Right cardiac atrium (tissue), 5 donors: ENCODE measurements around the gene APC2. TPM values are rescaled to one million over a fixed set of nuclear protein-coding genes. Genes with fewer than 3 reads are reported as not detected.
"Not testable (repeated sequence)": the region's sequence is repeated elsewhere in the genome, so short reads cannot be mapped to it uniquely, and the experiment has no call there.

ENCODE experiments used
- ATAC-seq, 2 donors: fragments of 200-7000 bp; cut with Tn5 transposase; one replicate each; pipeline versions ENCODE4 v1.8.0 to v1.9.1; 2020; ENCODE audit warnings: moderate library complexity in 2 of 2, mild to moderate bottlenecking in 1 of 2
- DNase-seq, 3 donors: peaks; one replicate each; pipeline ENCODE4 v3.0.0-alpha.2; 2020
- H3K27ac ChIP-seq: one replicate; pipeline ENCODE4 v1.5.1; 2013; ENCODE audit warnings: mild to moderate bottlenecking, low read length, control low read depth, moderate library complexity
- H3K27me3 ChIP-seq: one replicate; pipeline ENCODE4 v1.6.1; 2013; ENCODE audit not compliant: control insufficient read depth, insufficient read depth
- H3K4me1 ChIP-seq: one replicate; pipeline ENCODE4 v1.6.1; 2013; ENCODE audit warnings: low read length; ENCODE audit not compliant: control insufficient read depth, insufficient read depth
- H3K4me3 ChIP-seq: one replicate; pipeline ENCODE4 v1.5.1; 2013; ENCODE audit warnings: low read length, control low read depth
- H3K9me3 ChIP-seq: one replicate; pipeline ENCODE4 v1.6.1; 2013; ENCODE audit warnings: low read length; ENCODE audit not compliant: control insufficient read depth
- WGBS: extraction: QIAGEN DNeasy Blood & Tissue Kit; methylation state at CpG from one replicate; pipeline ENCODE4 v1.1.7; 2013; 5-methylcytosine and 5-hydroxymethylcytosine counted together
- intact Hi-C, 4 donors: fragments of 100-400 bp; cut with DNase I; formaldehyde crosslinking; loops; one replicate each; pipeline versions ENCODE4 v1.11.0 to v1.14.0; 2022 to 2023
- polyA plus RNA-seq: library from polyadenylated mRNA; stranded (reverse); fragments of 200-250 nt; gene quantifications from one replicate; pipeline ENCODE4 v1.2.3, GENCODE V29; 2013
- total RNA-seq, 4 donors: library from RNA; stranded (reverse); fragmentation: NEBNext Ultra II Directional; extraction: Animal tissue kit (Norgen Biotek cat#: 25700); gene quantifications; one replicate each; pipeline ENCODE4 v1.2.1, GENCODE V29; 2021
- donor health status: healthy with polysubstance abuse.
- donor health status: DM: no; HTN: yes; CAD: no.
- donor health status: DM: no; HTN: no; CAD: no.
- donor health status: DM: no; HTN: yes; CAD: no; lungs with severe emphysema.
- donor health status: DM: yes; HTN: yes; CAD: no.

Gene APC2
- total and polyA plus RNA-seq, 5 donors: 0.45 to 0.88 (median 0.68) TPM

GRCh38 chr19:1434040-1434366, 15.9 kb upstream of the APC2 start:
- no peak for ATAC-seq

DNA sequence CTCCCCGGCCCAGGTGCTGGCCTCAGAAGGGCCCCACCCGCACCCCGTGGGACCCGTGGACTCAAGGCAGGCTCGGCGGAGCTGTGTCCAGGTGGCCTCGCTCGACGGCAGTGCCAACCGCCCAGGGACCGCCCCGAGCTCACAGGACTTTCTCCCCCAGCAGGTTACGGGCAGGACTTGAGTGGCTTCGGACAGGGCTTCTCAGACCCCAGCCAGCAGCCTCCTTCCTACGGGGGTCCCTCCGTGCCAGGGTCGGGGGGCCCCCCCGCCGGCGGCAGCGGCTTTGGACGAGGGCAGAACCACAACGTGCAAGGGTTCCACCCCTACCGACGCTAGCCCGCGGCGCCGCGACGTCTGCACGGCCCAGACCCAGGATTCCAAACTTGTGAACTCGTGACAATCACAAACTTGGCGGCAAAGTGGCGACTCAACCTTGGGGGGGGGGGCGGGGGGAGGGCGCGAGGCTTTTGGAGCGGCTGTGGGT, 15.3 kb upstream of the APC2 start:
- ATAC-seq (no peak), DNase-seq (peak in 2 of 3 donors; percentile 51 to 69)
- no peaks in the 10 kb centered on the region for H3K27me3 ChIP-seq
- H3K9me3 ChIP-seq: no peaks in the 10 kb centered on the region
- intact Hi-C loops: no loop called here
- no peak overlapping the region for H3K27ac ChIP-seq
- H3K4me3 ChIP-seq: no peak overlapping the region
- 86% methylated on average over 39 of the region's 39 CpGs for WGBS
- H3K4me1 ChIP-seq: no peaks in the 10 kb centered on the region

More at GRCh38 chr19:1434040-1434366, 15.9 kb upstream of the APC2 start:
- Histone ChIP-seq H3K9me3 (no peaks in the 10 kb centered on the region), H3K27ac (no peak overlapping the region), H3K4me1 (no peaks in the 10 kb centered on the region), H3K27me3 (no peaks in the 10 kb centered on the region), H3K4me3 (no peak overlapping the region)
- no peak for DNase-seq
- intact Hi-C loops: no loop called here
- 93% methylated on average over 17 of the region's 17 CpGs for WGBS

DNA sequence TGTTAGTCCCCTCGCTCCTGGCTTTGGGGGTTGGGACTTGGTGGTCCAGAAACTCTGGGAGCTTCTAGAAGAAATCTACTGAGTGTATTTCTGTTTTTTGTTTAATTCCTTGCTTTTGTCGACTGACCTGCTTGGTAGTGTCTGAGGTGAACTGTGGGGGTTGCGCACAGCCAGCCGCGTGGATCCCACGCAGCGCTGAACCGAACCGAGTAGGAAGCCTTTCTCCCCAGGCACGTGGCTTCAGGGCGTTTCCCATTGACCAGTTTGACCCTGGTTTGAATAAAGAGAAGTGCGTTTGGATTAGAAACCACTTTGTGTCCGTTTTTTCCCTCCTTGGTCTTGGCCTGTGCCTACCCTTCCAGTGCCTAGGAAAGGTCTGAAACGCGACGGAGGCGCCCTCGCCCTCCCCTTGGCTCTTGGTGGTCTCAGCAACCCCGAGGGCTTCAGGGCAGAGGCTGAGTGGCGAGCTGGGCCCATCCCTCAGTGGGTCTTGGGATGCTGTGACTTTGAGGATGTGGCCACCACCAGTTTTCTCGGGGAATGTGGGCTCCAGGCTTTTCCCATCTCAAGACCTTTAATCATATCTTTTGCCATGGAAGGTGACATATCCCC, 14.4 kb upstream of the APC2 start:
- WGBS: 83% methylated on average over 21 of the region's 21 CpGs
- Histone ChIP-seq H3K27ac (no peak overlapping the region), H3K4me1 (no peaks in the 10 kb centered on the region), H3K27me3 (no peaks in the 10 kb centered on the region), H3K9me3 (no peaks in the 10 kb centered on the region), H3K4me3 (no peak overlapping the region)
- intact Hi-C loops: no loop called here
- DNase-seq (peak in 1 of 3 donors; percentile 42), ATAC-seq (no peak)

DNA sequence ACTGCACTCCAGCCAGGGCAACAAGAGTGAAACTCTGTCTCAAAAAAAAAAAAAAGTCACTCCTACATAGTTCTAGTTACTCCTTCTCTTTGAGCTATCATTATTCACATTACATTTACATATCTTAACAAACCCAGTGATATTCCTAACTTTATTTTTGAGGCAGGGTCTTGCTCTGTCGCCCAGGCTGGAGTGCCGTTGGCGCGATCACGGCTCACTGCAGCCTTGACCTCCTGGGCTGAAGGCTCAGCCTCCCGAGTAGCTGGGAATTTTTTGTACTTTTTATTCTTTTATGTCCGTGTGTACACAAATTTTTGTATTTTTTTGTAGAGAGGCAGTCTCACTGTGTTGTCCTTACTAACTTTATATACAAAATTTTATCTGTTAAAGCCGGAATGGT, 12.3 kb upstream of the APC2 start:
- intact Hi-C loops: no loop called here
- no peak overlapping the region for H3K4me3 ChIP-seq

DNA sequence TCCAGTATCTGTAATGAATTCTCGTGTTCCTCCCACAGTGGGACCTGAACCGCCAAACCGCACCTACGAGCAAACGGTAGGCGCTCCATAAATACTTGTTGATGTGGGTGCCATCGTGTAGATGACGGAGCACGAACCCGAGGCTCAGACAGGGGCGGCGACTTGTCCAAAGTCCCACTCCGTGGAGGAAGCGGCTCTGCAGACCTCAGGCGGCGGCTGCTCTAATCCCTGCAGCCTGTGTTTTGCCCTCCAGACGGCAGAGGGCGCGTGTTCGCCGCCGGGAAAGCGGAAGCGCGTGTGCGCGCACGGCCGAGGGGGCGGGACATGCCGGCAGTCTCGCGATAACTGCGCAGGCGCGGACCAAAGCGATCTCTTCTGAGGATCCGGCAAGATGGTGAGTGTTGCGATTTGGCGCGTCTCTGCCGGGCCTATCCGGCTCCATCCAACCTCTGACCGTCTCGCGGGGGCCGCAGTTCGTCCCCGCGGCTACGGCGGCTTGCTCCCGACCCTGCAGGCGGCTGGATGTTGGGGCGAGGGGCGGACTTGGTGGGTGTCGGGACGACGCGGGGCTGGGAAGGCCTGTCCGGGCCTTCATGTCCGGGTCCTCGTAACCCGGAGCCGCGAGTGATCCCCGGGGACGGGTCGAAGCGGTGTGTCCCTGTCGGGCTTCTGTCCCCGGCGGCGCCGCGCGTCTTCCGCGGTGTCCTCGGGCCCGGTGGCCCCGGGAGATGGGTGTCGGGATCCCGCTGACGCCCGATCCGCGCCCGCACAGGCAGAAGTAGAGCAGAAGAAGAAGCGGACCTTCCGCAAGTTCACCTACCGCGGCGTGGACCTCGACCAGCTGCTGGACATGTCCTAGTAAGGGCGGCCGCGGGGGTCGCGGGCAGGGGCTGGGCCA, 11.6 kb upstream of the APC2 start, which contains the start of gene RPS15:
TSS of gene RPS15 (plus strand) at position 362 of the 898 bp plus-strand sequence. CDS start at position 392, 30 bp downstream.
- Histone ChIP-seq H3K27me3 (no peaks in the 10 kb centered on the region), H3K9me3 (no peaks in the 10 kb centered on the region), H3K4me1 (no peaks in the 10 kb centered on the region), H3K27ac (peak within 1 kb of the TSS; percentile 75), H3K4me3 (peak within 1 kb of the TSS; percentile 78)
- intact Hi-C loops: no loop called here
- DNase-seq: peak; percentile 95 to 98 (median 98)
- WGBS: 1% methylated on average over 100 of the region's 100 CpGs
- peak; percentile 89 to 90 for ATAC-seq

More for the DNA sequence above, 12.3 kb upstream of the APC2 start:
- H3K4me1 ChIP-seq: no peaks in the 10 kb centered on the region
- no peaks in the 10 kb centered on the region for H3K27me3 ChIP-seq
- WGBS: 53% methylated on average over 8 of the region's 8 CpGs
- H3K9me3 ChIP-seq: no peaks in the 10 kb centered on the region
- no peak for ATAC-seq
- DNase-seq: no peak
- H3K27ac ChIP-seq: no peak overlapping the region

DNA sequence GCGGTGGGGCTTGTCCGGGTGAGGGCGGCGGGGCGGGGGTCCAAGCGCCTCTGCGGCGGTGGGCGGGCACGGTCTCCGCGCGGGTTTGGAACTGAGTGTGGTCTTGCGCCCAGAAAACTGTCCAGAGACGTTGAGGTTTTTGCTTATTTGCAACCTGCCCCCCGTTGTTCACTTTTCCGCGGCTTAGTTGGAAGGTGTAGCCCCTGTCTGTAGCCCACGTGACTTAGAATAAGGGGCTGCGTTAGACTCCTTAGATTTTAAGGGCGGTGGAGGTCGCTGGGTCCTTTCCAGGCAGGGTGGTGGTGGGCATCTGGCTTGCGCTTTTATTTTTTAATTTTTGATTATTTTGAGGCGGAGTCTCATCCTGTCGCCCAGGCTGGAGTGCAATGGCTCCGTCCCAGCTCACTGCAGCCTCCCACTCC, 11.0 kb upstream of the APC2 start:
- ATAC-seq (peak in 1 of 2 donors; percentile 1), DNase-seq (no peak)
- H3K9me3 ChIP-seq: no peaks in the 10 kb centered on the region
- H3K4me3 ChIP-seq: peak overlapping the region; percentile 78
- WGBS: 2% methylated on average over 26 of the region's 26 CpGs
- intact Hi-C loops: no loop called here
- H3K27me3 ChIP-seq: no peaks in the 10 kb centered on the region
- H3K27ac ChIP-seq: no peak overlapping the region
- no peaks in the 10 kb centered on the region for H3K4me1 ChIP-seq

- H3K4me1 ChIP-seq, H3K9me3 ChIP-seq, H3K27ac ChIP-seq, H3K27me3 ChIP-seq, intact Hi-C loops, ATAC-seq: not testable (repeated sequence)
- peak overlapping the region; percentile 78 for H3K4me3 ChIP-seq
- WGBS: 83% methylated on average over 57 of the region's 57 CpGs
- peak in 2 of 3 donors; percentile 50 to 61 for DNase-seq
Observed at GRCh38 chr19:1439525-1440417, 10.2 kb upstream of the APC2 start.

DNA sequence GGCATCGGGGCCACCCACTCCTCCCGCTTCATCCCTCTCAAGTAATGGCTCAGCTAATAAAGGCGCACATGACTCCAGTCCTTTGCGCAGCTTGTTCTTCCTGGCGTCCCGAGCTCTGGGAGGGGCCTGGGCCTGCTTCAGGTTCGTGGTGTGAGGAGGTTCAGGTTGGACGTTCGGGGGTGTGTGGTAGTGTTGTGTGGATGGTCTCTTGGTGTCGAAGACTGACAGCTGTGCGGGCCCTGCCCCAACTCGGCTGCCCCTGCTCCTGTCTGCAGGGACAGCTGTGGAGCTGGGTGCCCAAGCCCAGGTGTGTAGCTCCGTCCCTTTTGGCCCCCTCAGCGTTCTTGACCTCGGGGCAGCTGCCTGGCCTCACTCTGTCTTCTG, 9.5 kb upstream of the APC2 start:
- Histone ChIP-seq H3K27me3 (no peaks in the 10 kb centered on the region), H3K4me3 (no peak overlapping the region), H3K27ac (no peak overlapping the region), H3K9me3 (no peaks in the 10 kb centered on the region), H3K4me1 (no peaks in the 10 kb centered on the region)
- WGBS: 90% methylated on average over 15 of the region's 15 CpGs
- intact Hi-C loops: no loop called here
- ATAC-seq (no peak), DNase-seq (peak in 1 of 3 donors; percentile 56)

GRCh38 chr19:1441022-1441426, 8.9 kb upstream of the APC2 start:
- H3K4me1 ChIP-seq: no peaks in the 10 kb centered on the region
- intact Hi-C loops: no loop called here
- H3K27ac ChIP-seq: no peak overlapping the region
- no peaks in the 10 kb centered on the region for H3K27me3 ChIP-seq
- peak in 1 of 3 donors; percentile 46 for DNase-seq
- H3K9me3 ChIP-seq: no peaks in the 10 kb centered on the region
- WGBS: 91% methylated on average over 9 of the region's 9 CpGs
- ATAC-seq: no peak
- H3K4me3 ChIP-seq: no peak overlapping the region

- H3K27ac ChIP-seq: no peak overlapping the region
- H3K4me1 ChIP-seq: peaks cover 4% of the 10 kb centered on the region
- H3K9me3 ChIP-seq: no peaks in the 10 kb centered on the region
- peak in 2 of 3 donors; percentile 48 to 58 for DNase-seq
- no peaks in the 10 kb centered on the region for H3K27me3 ChIP-seq
- no peak for ATAC-seq
- intact Hi-C loops: no loop called here
- WGBS: 83% methylated on average over 25 of the region's 25 CpGs
- no peak overlapping the region for H3K4me3 ChIP-seq
Observed at GRCh38 chr19:1441677-1442438, 8.1 kb upstream of the APC2 start.
